Ovary (tissue), 3 donors: ENCODE data around the gene ZDHHC6.

Source experiments
- CTCF ChIP-seq, 3 donors: fragments of 450-650 bp in 2 of 3; fragments of 200-600 bp in 1 of 3; IDR thresholded peaks; one replicate each; pipeline versions ENCODE4 v1.5.1 to v1.8.0; 2016 to 2022; ENCODE audit warnings: antibody characterized with exemption in 3 of 3, mild to moderate bottlenecking in 1 of 3
- EP300 ChIP-seq: sonication (generic); formaldehyde crosslinking; IDR thresholded peaks from one replicate; pipeline ENCODE4 v1.6.1; 2017; ENCODE audit warnings: antibody characterized with exemption
- POLR2A ChIP-seq: fragments of 450-650 bp; IDR thresholded peaks from one replicate; pipeline ENCODE4 v1.6.1; 2017; ENCODE audit warnings: antibody characterized with exemption, mild to moderate bottlenecking, moderate library complexity
- donor health status: DM: no; HTN: no; CAD: no.

GRCh38 chr10:112390125-112390703 lies 56.5 kb downstream of the ZDHHC6 start:
- TF ChIP-seq CTCF (IDR thresholded peaks at IDR 0.05) (no peak), POLR2A (no peak), EP300 (no peak)
